ENCODE measurements around the gene SLC4A7.

- no peak for TF ChIP-seq ZNF704 (tag by site-specific recombination; IDR thresholded peaks at IDR 0.05)
- TF ChIP-seq CTCF (tag by site-specific recombination; IDR thresholded peaks at IDR 0.05): no peak
- no peak for TF ChIP-seq KLF9 (tag by site-specific recombination; IDR thresholded peaks at IDR 0.05; ENCODE audit: low read depth)
- no peak for TF ChIP-seq ZNF114 (tag by site-specific recombination; IDR thresholded peaks at IDR 0.05)
- TF ChIP-seq ZNF121 (tag by site-specific recombination; IDR thresholded peaks at IDR 0.05): no peak
- no peak for TF ChIP-seq ZNF16 (tag by site-specific recombination; IDR thresholded peaks at IDR 0.05; ENCODE audit: low read depth)
- no peak for TF ChIP-seq ZNF24 (tag by site-specific recombination; IDR thresholded peaks at IDR 0.05)
- TF ChIP-seq HOXC10 (CRISPR knock-in tag; IDR thresholded peaks at IDR 0.05): no peak
- TF ChIP-seq ZBTB7A (tag by site-specific recombination; IDR thresholded peaks at IDR 0.05; ENCODE audit: low read depth): no peak
- no peak for TF ChIP-seq KLF17 (tag by site-specific recombination; IDR thresholded peaks at IDR 0.05)
Observed at GRCh38 chr3:27464646-27465045, 19.5 kb downstream of the SLC4A7 start.
